K562 (cell line): ENCODE data around the gene PYGO2. TPM values are rescaled to one million over a fixed set of nuclear protein-coding genes. Genes with fewer than 3 reads are reported as not detected.

Experiments used
- ARID2 ChIP-seq: fragments of 450-650 bp; IDR thresholded peaks from 2 replicates; pipeline ENCODE4 v1.6.1; 2017; ENCODE audit warnings: antibody characterized with exemption, mild to moderate bottlenecking
- BMI1 ChIP-seq: fragments of 150-350 bp; IDR thresholded peaks from 2 replicates; pipeline ENCODE4 v1.6.1; 2014; ENCODE audit warnings: low read length
- DIDO1 ChIP-seq: fragments of 450-650 bp; IDR thresholded peaks from 2 replicates; pipeline ENCODE4 v1.6.1; 2016; ENCODE audit warnings: low read depth, missing biosample characterization, missing genetic modification characterization
- ETV6 ChIP-seq, 3 experiments: fragments of 150-350 bp in 1 of 3; sonication (generic) in 1 of 3; formaldehyde crosslinking in 1 of 3; IDR thresholded peaks; 2 replicates each; pipeline versions ENCODE4 v1.6.1 to v1.8.0; 2014 to 2022; ENCODE audit warnings: borderline replicate concordance in 2 of 3, low read depth in 2 of 3, antibody characterized with exemption in 1 of 3, low read length in 1 of 3, mild to moderate bottlenecking in 1 of 3, missing genetic modification reagents in 1 of 3
- FIP1L1 ChIP-seq: fragments of 200-400 bp; formaldehyde crosslinking; IDR thresholded peaks from 2 replicates; pipeline ENCODE4 v1.6.1; 2018; ENCODE audit warnings: mild to moderate bottlenecking, low read depth, low read length; ENCODE audit not compliant: poor library complexity, severe bottlenecking
- FOXJ2 ChIP-seq: fragments of 200-800 bp; sonication (Bioruptor generic); IDR thresholded peaks from 2 replicates; pipeline ENCODE4 v1.6.1; 2016; ENCODE audit warnings: missing genetic modification characterization, missing compliant biosample characterization
- FOXK2 ChIP-seq, 2 experiments: fragments of 450-650 bp; IDR thresholded peaks in 1 of 2; conservative IDR thresholded peaks in 1 of 2; 2 replicates each; pipeline ENCODE4 v1.6.1; 2016; ENCODE audit warnings: low read depth in 2 of 2, mild to moderate bottlenecking in 1 of 2
- KLF1 ChIP-seq: fragments of 450-650 bp; IDR thresholded peaks from 2 replicates; pipeline ENCODE4 v1.6.1; 2016; ENCODE audit warnings: missing genetic modification characterization, missing compliant biosample characterization
- KLF10 ChIP-seq: fragments of 250-450 bp; sonication (Bioruptor Pico); IDR thresholded peaks from 2 replicates; pipeline ENCODE4 v1.6.1; 2021; ENCODE audit warnings: matching md5 sums
- MECOM ChIP-seq: fragments of 250-450 bp; sonication (Bioruptor Pico); IDR thresholded peaks from 2 replicates; pipeline ENCODE4 v1.8.0; 2022; ENCODE audit warnings: inconsistent platforms
- NCOA2 ChIP-seq, 2 experiments: fragments of 450-650 bp; IDR thresholded peaks; 2 replicates each; pipeline ENCODE4 v1.6.1; 2018; ENCODE audit warnings: mild to moderate bottlenecking in 2 of 2, moderate library complexity in 1 of 2; ENCODE audit not compliant: partially characterized antibody in 2 of 2
- TGIF2 ChIP-seq: sonication (generic); formaldehyde crosslinking; IDR thresholded peaks from 2 replicates; pipeline ENCODE4 v1.8.1; 2022; ENCODE audit warnings: mild to moderate bottlenecking, missing genetic modification reagents, moderate library complexity
- ZKSCAN8 ChIP-seq: fragments of 200-800 bp; sonication (Bioruptor generic); IDR thresholded peaks from 2 replicates; pipeline ENCODE4 v1.6.1; 2016; ENCODE audit warnings: missing genetic modification characterization, missing compliant biosample characterization
- ZNF212 ChIP-seq: fragments of 450-650 bp; formaldehyde crosslinking; IDR thresholded peaks from 2 replicates; pipeline ENCODE4 v1.4.0; 2020; ENCODE audit warnings: mild to moderate bottlenecking
- ZNF263 ChIP-seq: sonication (generic); formaldehyde crosslinking; IDR thresholded peaks from 2 replicates; pipeline ENCODE4 v1.8.0; 2022; ENCODE audit warnings: mild to moderate bottlenecking, missing genetic modification reagents, borderline replicate concordance
- ZNF695 ChIP-seq: fragments of 450-650 bp; formaldehyde crosslinking; IDR thresholded peaks from 2 replicates; pipeline ENCODE4 v1.4.0; 2020; ENCODE audit warnings: mild to moderate bottlenecking, moderate library complexity
- polyA plus RNA-seq, 8 experiments: library from polyadenylated mRNA; depleted of rRNA in 4 of 8; stranded (reverse) in 5 of 8; unstranded in 3 of 8; fragments of >200 nt; fragmentation: Nextera tagmentation in 2 of 8; fragmentation: Illumina TruSeq in 1 of 8; extraction: Ambion mirVana in 2 of 8; extraction: Trizol in 1 of 8; gene quantifications; 2 replicates each; pipeline versions ENCODE4 v1.2.1 to v1.2.3, GENCODE V29; 2011 to 2014; ENCODE audit warnings: inconsistent platforms in 1 of 8, missing spikeins in 1 of 8
- total RNA-seq, 7 experiments: library from RNA; depleted of rRNA in 6 of 7; stranded (reverse); fragments of >200 nt in 6 of 7; fragmentation: Illumina TruSeq in 2 of 7; extraction: Trizol in 2 of 7; gene quantifications; 2 replicates each; pipeline versions ENCODE4 v1.2.1 to v1.2.3, GENCODE V29; 2011 to 2021; ENCODE audit warnings: low replicate concordance in 1 of 7
- TF ChIP-seq, protein P1 (sequence below): fragments of 250-450 bp; sonication (Bioruptor Pico); IDR thresholded peaks from 2 replicates; pipeline ENCODE4 v1.4.0; 2020; ENCODE audit warnings: borderline replicate concordance
- TF ChIP-seq, protein P2 (sequence below): fragments of 250-450 bp; sonication (Bioruptor Pico); IDR thresholded peaks from 2 replicates; pipeline ENCODE4 v1.5.0; 2020; ENCODE audit warnings: mild to moderate bottlenecking, borderline replicate concordance
- TF ChIP-seq, protein P3 (sequence below): fragments of 450-650 bp; formaldehyde crosslinking; IDR thresholded peaks from 2 replicates; pipeline ENCODE4 v1.4.0; 2022; ENCODE audit warnings: missing genetic modification characterization
- TF ChIP-seq, protein P4 (sequence below): fragments of 250-450 bp; sonication (Bioruptor Pico); IDR thresholded peaks from 2 replicates; pipeline ENCODE4 v1.8.0; 2022; ENCODE audit warnings: inconsistent platforms, mild to moderate bottlenecking, moderate library complexity, borderline replicate concordance

The PYGO2 gene
- total and polyA plus RNA-seq, 9 of the 15 experiments (the other 6 are each of a cell fraction or from before 2014, with no cell fraction given), result 8.3 to 36.2 (median 18.2) TPM

DNA sequence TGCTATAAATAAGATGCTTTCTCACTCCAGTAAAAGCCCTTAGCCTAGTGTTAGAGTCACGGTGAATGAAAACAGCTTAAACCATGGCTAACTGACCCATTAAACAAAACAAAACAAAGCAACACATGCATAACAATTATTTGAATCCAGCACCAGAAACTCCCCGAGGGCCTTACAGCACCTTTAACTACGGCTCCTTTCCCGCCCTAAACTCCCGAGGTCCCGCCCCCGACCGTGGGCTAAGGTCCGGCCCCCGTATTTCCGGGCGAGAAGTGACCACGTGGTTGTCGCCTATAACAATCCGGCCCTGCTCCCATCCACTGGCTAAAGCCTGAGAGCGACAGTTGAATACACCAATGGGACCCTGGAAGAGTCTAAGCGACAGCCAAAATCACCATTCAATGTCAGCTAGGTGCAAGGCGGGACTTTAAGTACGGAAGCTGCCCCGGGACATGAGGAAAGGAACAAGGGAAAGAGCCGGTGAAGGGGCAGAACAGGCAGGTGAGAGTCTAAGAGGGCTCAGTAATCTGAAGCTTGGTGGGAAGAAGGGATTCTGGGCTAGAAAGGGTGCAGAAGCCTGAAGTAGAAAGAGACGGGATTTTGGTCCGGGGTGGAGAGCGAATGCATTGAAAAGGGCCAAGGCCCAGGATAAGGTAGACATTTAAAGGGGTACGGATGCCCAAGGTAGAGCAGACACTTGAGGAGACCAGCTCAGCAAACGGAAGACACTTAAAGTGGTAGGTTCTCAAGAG, 21.5 kb upstream of the PYGO2 start, which contains the start of gene FLAD1 (continued):
- TF ChIP-seq ZNF212 (CRISPR knock-in tag), result no peak
- no peak for TF ChIP-seq FOXJ2 (tag)
- TF ChIP-seq MECOM (CRISPR knock-in tag), result no peak
- TF ChIP-seq BMI1, result no peak
- TF ChIP-seq, protein P1, sequence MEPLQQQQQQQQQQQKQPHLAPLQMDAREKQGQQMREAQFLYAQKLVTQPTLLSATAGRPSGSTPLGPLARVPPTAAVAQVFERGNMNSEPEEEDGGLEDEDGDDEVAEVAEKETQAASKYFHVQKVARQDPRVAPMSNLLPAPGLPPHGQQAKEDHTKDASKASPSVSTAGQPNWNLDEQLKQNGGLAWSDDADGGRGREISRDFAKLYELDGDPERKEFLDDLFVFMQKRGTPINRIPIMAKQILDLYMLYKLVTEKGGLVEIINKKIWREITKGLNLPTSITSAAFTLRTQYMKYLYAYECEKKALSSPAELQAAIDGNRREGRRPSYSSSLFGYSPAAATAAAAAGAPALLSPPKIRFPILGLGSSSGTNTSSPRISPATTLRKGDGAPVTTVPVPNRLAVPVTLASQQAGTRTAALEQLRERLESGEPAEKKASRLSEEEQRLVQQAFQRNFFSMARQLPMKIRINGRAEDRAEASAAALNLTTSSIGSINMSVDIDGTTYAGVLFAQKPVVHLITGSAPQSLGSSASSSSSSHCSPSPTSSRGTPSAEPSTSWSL (CRISPR knock-in tag), result no peak
- TF ChIP-seq, protein P2, sequence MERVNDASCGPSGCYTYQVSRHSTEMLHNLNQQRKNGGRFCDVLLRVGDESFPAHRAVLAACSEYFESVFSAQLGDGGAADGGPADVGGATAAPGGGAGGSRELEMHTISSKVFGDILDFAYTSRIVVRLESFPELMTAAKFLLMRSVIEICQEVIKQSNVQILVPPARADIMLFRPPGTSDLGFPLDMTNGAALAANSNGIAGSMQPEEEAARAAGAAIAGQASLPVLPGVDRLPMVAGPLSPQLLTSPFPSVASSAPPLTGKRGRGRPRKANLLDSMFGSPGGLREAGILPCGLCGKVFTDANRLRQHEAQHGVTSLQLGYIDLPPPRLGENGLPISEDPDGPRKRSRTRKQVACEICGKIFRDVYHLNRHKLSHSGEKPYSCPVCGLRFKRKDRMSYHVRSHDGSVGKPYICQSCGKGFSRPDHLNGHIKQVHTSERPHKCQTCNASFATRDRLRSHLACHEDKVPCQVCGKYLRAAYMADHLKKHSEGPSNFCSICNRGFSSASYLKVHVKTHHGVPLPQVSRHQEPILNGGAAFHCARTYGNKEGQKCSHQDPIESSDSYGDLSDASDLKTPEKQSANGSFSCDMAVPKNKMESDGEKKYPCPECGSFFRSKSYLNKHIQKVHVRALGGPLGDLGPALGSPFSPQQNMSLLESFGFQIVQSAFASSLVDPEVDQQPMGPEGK, result no peak
- TF ChIP-seq ZNF695, result no peak
- no peak for TF ChIP-seq ZKSCAN8 (CRISPR knock-in tag)
- no peak for TF ChIP-seq TGIF2 (CRISPR knock-in tag)
- TF ChIP-seq FOXK2 (conservative IDR thresholded peaks at IDR 0.05 in 1 of 2, IDR thresholded peaks at IDR 0.05 in 1 of 2; ENCODE audit: low read depth in 2 of 2), result peak; percentile 95 to 96
- TF ChIP-seq KLF10 (CRISPR knock-in tag), result no peak
- TF ChIP-seq ETV6 (IDR thresholded peaks at IDR 0.05; ENCODE audit: borderline replicate concordance in 1 of 2, low read depth in 2 of 2, low read length in 1 of 2), result no peak
- 0 out of 2 replicates have a peak, but pooled peaks have one; percentile 31 for TF ChIP-seq ETV6 (CRISPR knock-in tag; IDR thresholded peaks at IDR 0.05; ENCODE audit: borderline replicate concordance)
- TF ChIP-seq, protein P3, sequence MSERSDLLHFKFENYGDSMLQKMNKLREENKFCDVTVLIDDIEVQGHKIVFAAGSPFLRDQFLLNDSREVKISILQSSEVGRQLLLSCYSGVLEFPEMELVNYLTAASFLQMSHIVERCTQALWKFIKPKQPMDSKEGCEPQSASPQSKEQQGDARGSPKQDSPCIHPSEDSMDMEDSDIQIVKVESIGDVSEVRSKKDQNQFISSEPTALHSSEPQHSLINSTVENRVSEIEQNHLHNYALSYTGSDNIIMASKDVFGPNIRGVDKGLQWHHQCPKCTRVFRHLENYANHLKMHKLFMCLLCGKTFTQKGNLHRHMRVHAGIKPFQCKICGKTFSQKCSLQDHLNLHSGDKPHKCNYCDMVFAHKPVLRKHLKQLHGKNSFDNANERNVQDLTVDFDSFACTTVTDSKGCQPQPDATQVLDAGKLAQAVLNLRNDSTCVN (CRISPR knock-in tag), result peak; percentile 82; the same call in 1 of the 2 replicates
- TF ChIP-seq NCOA2 (IDR thresholded peaks at IDR 0.05; ENCODE audit: partially characterized antibody in 2 of 2), result no peak
- TF ChIP-seq FIP1L1, result no peak
- no peak for TF ChIP-seq ZNF263 (CRISPR knock-in tag)
- peak; percentile 65 for TF ChIP-seq DIDO1 (tag)
- TF ChIP-seq, protein P4, sequence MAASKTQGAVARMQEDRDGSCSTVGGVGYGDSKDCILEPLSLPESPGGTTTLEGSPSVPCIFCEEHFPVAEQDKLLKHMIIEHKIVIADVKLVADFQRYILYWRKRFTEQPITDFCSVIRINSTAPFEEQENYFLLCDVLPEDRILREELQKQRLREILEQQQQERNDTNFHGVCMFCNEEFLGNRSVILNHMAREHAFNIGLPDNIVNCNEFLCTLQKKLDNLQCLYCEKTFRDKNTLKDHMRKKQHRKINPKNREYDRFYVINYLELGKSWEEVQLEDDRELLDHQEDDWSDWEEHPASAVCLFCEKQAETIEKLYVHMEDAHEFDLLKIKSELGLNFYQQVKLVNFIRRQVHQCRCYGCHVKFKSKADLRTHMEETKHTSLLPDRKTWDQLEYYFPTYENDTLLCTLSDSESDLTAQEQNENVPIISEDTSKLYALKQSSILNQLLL (CRISPR knock-in tag), result no peak
- 0 out of 2 replicates have a peak, but pooled peaks have one; percentile 34 for TF ChIP-seq ARID2
- no peak for TF ChIP-seq KLF1 (tag)
